Neural progenitor cell (in vitro differentiated cells): ENCODE results near the gene CFAP68. TPM values are rescaled to one million over a fixed set of nuclear protein-coding genes. Genes with fewer than 3 reads are reported as not detected.

Source experiments
- DNase-seq: peaks from one replicate; pipeline ENCODE4 v3.0.0-alpha.2; 2016; ENCODE audit warnings: low spot score
- H2AFZ ChIP-seq: fragments of 200-600 bp; sonication (generic); replicated peaks from 2 replicates; pipeline ENCODE4 v1.6.1; 2016; ENCODE audit warnings: antibody characterized with exemption
- H3F3A ChIP-seq: fragments of 200-600 bp; sonication (generic); 2 replicates; pipeline ENCODE4 v1.6.1; 2016; ENCODE audit warnings: antibody characterized with exemption, low read depth
- H3K27ac ChIP-seq: fragments of 200-600 bp; sonication (generic); 2 replicates; pipeline ENCODE4 v1.5.1; 2016; ENCODE audit warnings: mild to moderate bottlenecking
- H3K27me3 ChIP-seq: fragments of 200-600 bp; sonication (generic); 2 replicates; pipeline ENCODE4 v1.6.1; 2016; ENCODE audit warnings: mild to moderate bottlenecking, moderate library complexity
- H3K36me3 ChIP-seq: fragments of 200-600 bp; sonication (generic); 2 replicates; pipeline ENCODE4 v1.5.1; 2016
- H3K4me1 ChIP-seq: fragments of 200-600 bp; sonication (generic); 2 replicates; pipeline ENCODE4 v1.6.1; 2016; ENCODE audit warnings: mixed run types
- H3K4me2 ChIP-seq: fragments of 200-600 bp; sonication (generic); 2 replicates; pipeline ENCODE4 v1.6.1; 2016
- H3K4me3 ChIP-seq: fragments of 200-600 bp; sonication (generic); 2 replicates; pipeline ENCODE4 v1.5.1; 2016
- H3K79me2 ChIP-seq: fragments of 200-600 bp; sonication (generic); 2 replicates; pipeline ENCODE4 v1.6.1; 2016; ENCODE audit warnings: low read depth
- H3K9ac ChIP-seq: fragments of 200-600 bp; sonication (generic); 2 replicates; pipeline ENCODE4 v1.6.1; 2016
- H3K9me3 ChIP-seq: fragments of 200-600 bp; sonication (generic); 2 replicates; pipeline ENCODE4 v1.5.1; 2016; ENCODE audit warnings: low read depth
- H4K20me1 ChIP-seq: fragments of 200-600 bp; sonication (generic); 2 replicates; pipeline ENCODE4 v1.6.1; 2016; ENCODE audit warnings: low read depth
- H3K27ac Mint-ChIP-seq: 3 replicates; pipeline ENCODE4 v1.8.0; 2021; ENCODE audit warnings: mixed read lengths
- H3K27me3 Mint-ChIP-seq: 2 replicates; pipeline ENCODE4 v1.8.0; 2022; ENCODE audit warnings: low read depth, mild to moderate bottlenecking, inconsistent platforms, moderate library complexity, mixed read lengths; ENCODE audit not compliant: insufficient read depth
- H3K36me3 Mint-ChIP-seq: 3 replicates; pipeline ENCODE4 v1.8.0; 2021; ENCODE audit warnings: mixed read lengths
- H3K4me1 Mint-ChIP-seq: 3 replicates; pipeline ENCODE4 v1.8.0; 2021; ENCODE audit warnings: mixed read lengths
- H3K4me3 Mint-ChIP-seq: 3 replicates; pipeline ENCODE4 v1.8.0; 2021; ENCODE audit warnings: mild to moderate bottlenecking, moderate library complexity, mixed read lengths
- H3K9me3 Mint-ChIP-seq: 3 replicates; pipeline ENCODE4 v1.8.0; 2020; ENCODE audit warnings: mixed read lengths
- EZH2 ChIP-seq: fragments of 200-600 bp; sonication (generic); IDR thresholded peaks from 2 replicates; pipeline ENCODE4 v1.6.1; 2017; ENCODE audit warnings: antibody characterized with exemption, mild to moderate bottlenecking, moderate library complexity
- EZH2phosphoT487 ChIP-seq: fragments of 200-600 bp; sonication (generic); IDR thresholded peaks from 2 replicates; pipeline ENCODE4 v1.6.1; 2017; ENCODE audit warnings: antibody characterized with exemption
- total RNA-seq: library from RNA; depleted of rRNA; stranded (reverse); fragments of >200 nt; gene quantifications from 2 replicates; pipeline ENCODE4 v1.2.3, GENCODE V29; 2015; ENCODE audit warnings: low replicate concordance
- TF ChIP-seq, protein P1 (sequence below): fragments of 200-600 bp; sonication (generic); IDR thresholded peaks from 2 replicates; pipeline ENCODE4 v1.5.1; 2017; ENCODE audit warnings: antibody characterized with exemption, mild to moderate bottlenecking

CFAP68 gene
- total RNA-seq, 1 donor from 2014 or later, result 46.7 TPM

DNA sequence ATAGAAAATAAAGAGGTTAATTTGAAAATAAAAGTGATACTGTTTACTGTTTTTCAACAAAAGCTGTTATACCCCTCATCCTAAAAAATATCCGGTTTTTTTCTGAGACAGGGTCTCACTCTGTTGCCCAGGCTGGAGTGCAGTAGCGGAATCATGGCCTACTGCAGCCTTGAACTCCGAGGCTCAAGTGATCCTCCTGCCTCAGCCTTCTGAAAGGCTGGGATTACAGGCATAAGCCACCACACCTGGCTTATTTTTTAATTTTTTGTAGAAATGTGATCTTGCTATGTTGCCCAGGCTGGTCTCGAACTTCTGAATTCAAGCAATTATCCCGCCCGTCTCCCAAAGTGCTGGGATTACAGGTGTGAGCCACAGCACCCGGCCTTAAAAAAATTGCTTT lies 43.7 kb upstream of the CFAP68 start:
- H3K4me1 ChIP-seq, result peaks cover 12% of the 10 kb centered on the region
- H2AFZ ChIP-seq, result no peak overlapping the region
- H3F3A ChIP-seq, result peaks cover 11% of the 10 kb centered on the region
- H3K4me2 ChIP-seq, result no peak overlapping the region
- H3K27ac Mint-ChIP-seq, result no peak overlapping the region
- peaks cover 10% of the 10 kb centered on the region for H3K4me1 Mint-ChIP-seq
- H3K36me3 ChIP-seq, result peaks cover 4% of the 10 kb centered on the region
- H3K9me3 ChIP-seq, result no peaks in the 10 kb centered on the region
- no peaks in the 10 kb centered on the region for H3K27me3 ChIP-seq
- no peak for DNase-seq
- H3K9me3 Mint-ChIP-seq, result no peaks in the 10 kb centered on the region
- no peaks in the 10 kb centered on the region for H3K27me3 Mint-ChIP-seq
- H3K4me3 Mint-ChIP-seq, result no peak overlapping the region
- H4K20me1 ChIP-seq, result peaks cover 11% of the 10 kb centered on the region
- H3K9ac ChIP-seq, result no peak overlapping the region
- TF ChIP-seq EZH2phosphoT487 (no peak), EZH2 (no peak)
- TF ChIP-seq, protein P1, sequence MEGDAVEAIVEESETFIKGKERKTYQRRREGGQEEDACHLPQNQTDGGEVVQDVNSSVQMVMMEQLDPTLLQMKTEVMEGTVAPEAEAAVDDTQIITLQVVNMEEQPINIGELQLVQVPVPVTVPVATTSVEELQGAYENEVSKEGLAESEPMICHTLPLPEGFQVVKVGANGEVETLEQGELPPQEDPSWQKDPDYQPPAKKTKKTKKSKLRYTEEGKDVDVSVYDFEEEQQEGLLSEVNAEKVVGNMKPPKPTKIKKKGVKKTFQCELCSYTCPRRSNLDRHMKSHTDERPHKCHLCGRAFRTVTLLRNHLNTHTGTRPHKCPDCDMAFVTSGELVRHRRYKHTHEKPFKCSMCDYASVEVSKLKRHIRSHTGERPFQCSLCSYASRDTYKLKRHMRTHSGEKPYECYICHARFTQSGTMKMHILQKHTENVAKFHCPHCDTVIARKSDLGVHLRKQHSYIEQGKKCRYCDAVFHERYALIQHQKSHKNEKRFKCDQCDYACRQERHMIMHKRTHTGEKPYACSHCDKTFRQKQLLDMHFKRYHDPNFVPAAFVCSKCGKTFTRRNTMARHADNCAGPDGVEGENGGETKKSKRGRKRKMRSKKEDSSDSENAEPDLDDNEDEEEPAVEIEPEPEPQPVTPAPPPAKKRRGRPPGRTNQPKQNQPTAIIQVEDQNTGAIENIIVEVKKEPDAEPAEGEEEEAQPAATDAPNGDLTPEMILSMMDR, result no peak
- H3K36me3 Mint-ChIP-seq, result peaks cover 14% of the 10 kb centered on the region
- H3K79me2 ChIP-seq, result no peaks in the 10 kb centered on the region
- no peak overlapping the region for H3K27ac ChIP-seq
- no peak overlapping the region for H3K4me3 ChIP-seq

DNA sequence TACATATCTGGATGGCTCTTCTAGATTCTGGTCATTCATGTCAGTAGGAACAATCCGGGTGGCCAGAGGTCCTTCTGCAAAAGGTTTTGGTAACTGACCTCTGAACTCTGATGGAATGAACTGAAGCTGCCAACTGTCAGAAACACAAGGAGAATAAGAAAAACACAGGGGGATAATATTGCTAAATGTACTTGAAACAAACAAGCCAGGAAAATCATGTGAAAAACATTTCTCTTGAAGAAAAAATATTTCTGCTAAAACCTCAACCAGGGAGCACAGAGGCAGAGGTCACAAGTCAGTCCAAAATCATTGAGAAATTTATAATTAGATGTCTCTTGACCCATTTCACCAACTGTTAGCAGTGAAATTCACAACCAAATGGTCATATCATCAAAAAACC lies 43.2 kb upstream of the CFAP68 start:
- no peak for TF ChIP-seq EZH2phosphoT487
- TF ChIP-seq, protein P1, result no peak
- TF ChIP-seq EZH2, result no peak
- H3K9ac ChIP-seq, result no peak overlapping the region
- no peaks in the 10 kb centered on the region for H3K9me3 ChIP-seq
- Mint-ChIP-seq H3K27ac (no peak overlapping the region), H3K4me3 (no peak overlapping the region), H3K4me1 (peaks cover 15% of the 10 kb centered on the region), H3K9me3 (no peaks in the 10 kb centered on the region), H3K36me3 (peaks cover 14% of the 10 kb centered on the region), H3K27me3 (no peaks in the 10 kb centered on the region)
- no peaks in the 10 kb centered on the region for H3K79me2 ChIP-seq
- no peak overlapping the region for H2AFZ ChIP-seq
- H3K4me2 ChIP-seq, result no peak overlapping the region
- H3K27me3 ChIP-seq, result no peaks in the 10 kb centered on the region
- peaks cover 16% of the 10 kb centered on the region for H3F3A ChIP-seq
- H4K20me1 ChIP-seq, result peaks cover 14% of the 10 kb centered on the region
- peaks cover 4% of the 10 kb centered on the region for H3K36me3 ChIP-seq
- no peak overlapping the region for H3K4me3 ChIP-seq
- peaks cover 16% of the 10 kb centered on the region for H3K4me1 ChIP-seq
- H3K27ac ChIP-seq, result no peak overlapping the region
- DNase-seq, result no peak

GRCh38 chr11:111836721-111837120 lies 42.6 kb upstream of the CFAP68 start:
- Histone ChIP-seq H3K36me3 (peaks cover 4% of the 10 kb centered on the region), H3K27me3 (no peaks in the 10 kb centered on the region), H2AFZ (no peak overlapping the region), H3F3A (peaks cover 18% of the 10 kb centered on the region), H3K4me3 (no peak overlapping the region), H4K20me1 (peaks cover 14% of the 10 kb centered on the region), H3K9me3 (no peaks in the 10 kb centered on the region), H3K27ac (no peak overlapping the region), H3K4me1 (peaks cover 19% of the 10 kb centered on the region), H3K79me2 (no peaks in the 10 kb centered on the region), H3K4me2 (no peak overlapping the region), H3K9ac (no peak overlapping the region)
- H3K27ac Mint-ChIP-seq, result no peak overlapping the region
- no peak overlapping the region for H3K4me3 Mint-ChIP-seq
- H3K36me3 Mint-ChIP-seq, result peaks cover 14% of the 10 kb centered on the region
- no peaks in the 10 kb centered on the region for H3K9me3 Mint-ChIP-seq
- peaks cover 20% of the 10 kb centered on the region for H3K4me1 Mint-ChIP-seq
- DNase-seq, result no peak
- no peak for TF ChIP-seq EZH2
- TF ChIP-seq, protein P1, result no peak
- no peak for TF ChIP-seq EZH2phosphoT487
- no peaks in the 10 kb centered on the region for H3K27me3 Mint-ChIP-seq
